ENCODE data around the gene PPM1H.

PPM1H gene

DNA sequence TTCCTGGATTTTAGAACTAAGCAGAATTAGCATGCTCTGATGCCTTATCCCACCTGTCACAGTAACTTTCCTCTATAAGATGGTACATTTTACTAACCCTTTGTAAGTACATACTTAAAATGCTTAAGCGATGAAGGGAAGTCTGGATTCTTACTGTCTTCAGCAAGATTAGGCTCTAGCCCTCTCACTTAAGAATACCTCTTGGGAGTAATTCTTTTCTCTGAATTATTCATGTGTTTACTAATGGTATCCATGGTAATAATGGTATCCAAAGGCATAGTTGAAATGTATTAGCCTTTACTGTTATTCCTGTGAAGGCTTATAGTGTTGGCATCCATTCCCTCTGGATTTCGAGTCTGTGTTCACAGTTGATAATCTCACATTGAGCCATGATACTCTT is 291.5 kb downstream of the PPM1H start:
- DNase-seq (ENCODE audit: low read depth), result peak; percentile 25
- TF ChIP-seq, protein P1, sequence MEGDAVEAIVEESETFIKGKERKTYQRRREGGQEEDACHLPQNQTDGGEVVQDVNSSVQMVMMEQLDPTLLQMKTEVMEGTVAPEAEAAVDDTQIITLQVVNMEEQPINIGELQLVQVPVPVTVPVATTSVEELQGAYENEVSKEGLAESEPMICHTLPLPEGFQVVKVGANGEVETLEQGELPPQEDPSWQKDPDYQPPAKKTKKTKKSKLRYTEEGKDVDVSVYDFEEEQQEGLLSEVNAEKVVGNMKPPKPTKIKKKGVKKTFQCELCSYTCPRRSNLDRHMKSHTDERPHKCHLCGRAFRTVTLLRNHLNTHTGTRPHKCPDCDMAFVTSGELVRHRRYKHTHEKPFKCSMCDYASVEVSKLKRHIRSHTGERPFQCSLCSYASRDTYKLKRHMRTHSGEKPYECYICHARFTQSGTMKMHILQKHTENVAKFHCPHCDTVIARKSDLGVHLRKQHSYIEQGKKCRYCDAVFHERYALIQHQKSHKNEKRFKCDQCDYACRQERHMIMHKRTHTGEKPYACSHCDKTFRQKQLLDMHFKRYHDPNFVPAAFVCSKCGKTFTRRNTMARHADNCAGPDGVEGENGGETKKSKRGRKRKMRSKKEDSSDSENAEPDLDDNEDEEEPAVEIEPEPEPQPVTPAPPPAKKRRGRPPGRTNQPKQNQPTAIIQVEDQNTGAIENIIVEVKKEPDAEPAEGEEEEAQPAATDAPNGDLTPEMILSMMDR (conservative IDR thresholded peaks at IDR 0.05; ENCODE audit: control insufficient read depth, insufficient read depth, low read depth, low read length), result no peak

DNA sequence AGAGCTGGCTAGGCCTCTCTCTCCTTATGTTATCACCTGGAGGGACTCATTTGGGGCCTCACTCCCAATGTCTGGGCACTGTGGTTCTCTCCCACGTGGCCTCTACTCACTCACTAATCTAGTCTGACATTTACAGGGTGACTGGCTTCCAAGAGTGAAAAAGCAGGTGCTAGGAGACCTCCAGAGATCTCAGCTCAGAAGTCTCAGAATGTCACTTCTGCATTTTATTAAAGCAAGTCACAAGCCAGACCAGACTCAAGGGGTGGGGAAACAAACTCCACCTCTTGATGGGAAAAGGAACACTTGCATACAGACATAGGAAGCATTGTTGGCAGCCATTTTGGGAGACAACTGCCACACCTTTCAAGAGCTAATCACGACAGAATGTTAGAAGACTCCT is 292.5 kb downstream of the PPM1H start:
- TF ChIP-seq, protein P1 (conservative IDR thresholded peaks at IDR 0.05; ENCODE audit: control insufficient read depth, insufficient read depth, low read depth, low read length), result no peak
- no peak overlapping the region for H3K4me3 ChIP-seq (ENCODE audit: control insufficient read depth, low read depth, low read length)
- DNase-seq (ENCODE audit: low read depth), result no peak

More for the DNA sequence above, 291.5 kb downstream of the PPM1H start:
- H3K4me3 ChIP-seq (ENCODE audit: control insufficient read depth, low read depth, low read length), result no peak overlapping the region

DNA sequence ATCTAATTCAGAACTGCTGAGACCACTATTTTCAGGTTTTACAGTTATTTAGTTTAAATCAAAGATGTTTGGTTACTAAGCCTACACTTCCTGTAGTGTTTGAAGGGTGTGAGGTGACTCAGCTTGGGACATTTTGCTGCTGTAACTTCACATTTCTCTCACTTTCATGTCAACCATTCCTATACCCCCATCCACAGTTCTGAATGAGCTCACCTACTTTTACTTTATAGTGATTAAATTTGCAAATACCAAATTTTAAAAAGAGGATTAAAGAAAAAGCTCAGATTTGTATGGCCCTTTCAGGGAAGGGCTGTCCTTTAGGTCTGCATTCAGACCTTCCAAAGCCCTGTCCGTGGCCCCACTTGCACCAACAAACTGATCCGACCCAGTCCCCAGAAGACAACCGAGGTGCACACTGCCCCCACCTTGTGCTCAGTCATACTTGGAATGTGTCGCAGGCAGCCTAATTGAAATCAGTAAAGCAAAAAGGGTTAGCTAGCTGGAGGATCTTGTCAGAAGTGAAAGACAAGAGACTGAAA is 294.0 kb downstream of the PPM1H start:
- no peak overlapping the region for H3K4me3 ChIP-seq (ENCODE audit: control insufficient read depth, low read depth, low read length)
- DNase-seq (ENCODE audit: low read depth), result peak; percentile 59

GRCh38 chr12:62637679-62638078 is 297.3 kb downstream of the PPM1H start:
- DNase-seq (ENCODE audit: low read depth), result no peak

More for the DNA sequence above, 294.0 kb downstream of the PPM1H start:
- TF ChIP-seq, protein P1 (conservative IDR thresholded peaks at IDR 0.05; ENCODE audit: control insufficient read depth, insufficient read depth, low read depth, low read length), result no peak

GRCh38 chr12:62635649-62636048 is 299.3 kb downstream of the PPM1H start:
- no peak for DNase-seq (ENCODE audit: low read depth)
- no peak overlapping the region for H3K4me3 ChIP-seq (ENCODE audit: control insufficient read depth, low read depth, low read length)
- TF ChIP-seq, protein P1 (conservative IDR thresholded peaks at IDR 0.05; ENCODE audit: control insufficient read depth, insufficient read depth, low read depth, low read length), result no peak

More at GRCh38 chr12:62637679-62638078, 297.3 kb downstream of the PPM1H start:
- no peak overlapping the region for H3K4me3 ChIP-seq (ENCODE audit: control insufficient read depth, low read depth, low read length)
- TF ChIP-seq, protein P1 (conservative IDR thresholded peaks at IDR 0.05; ENCODE audit: control insufficient read depth, insufficient read depth, low read depth, low read length), result no peak

DNA sequence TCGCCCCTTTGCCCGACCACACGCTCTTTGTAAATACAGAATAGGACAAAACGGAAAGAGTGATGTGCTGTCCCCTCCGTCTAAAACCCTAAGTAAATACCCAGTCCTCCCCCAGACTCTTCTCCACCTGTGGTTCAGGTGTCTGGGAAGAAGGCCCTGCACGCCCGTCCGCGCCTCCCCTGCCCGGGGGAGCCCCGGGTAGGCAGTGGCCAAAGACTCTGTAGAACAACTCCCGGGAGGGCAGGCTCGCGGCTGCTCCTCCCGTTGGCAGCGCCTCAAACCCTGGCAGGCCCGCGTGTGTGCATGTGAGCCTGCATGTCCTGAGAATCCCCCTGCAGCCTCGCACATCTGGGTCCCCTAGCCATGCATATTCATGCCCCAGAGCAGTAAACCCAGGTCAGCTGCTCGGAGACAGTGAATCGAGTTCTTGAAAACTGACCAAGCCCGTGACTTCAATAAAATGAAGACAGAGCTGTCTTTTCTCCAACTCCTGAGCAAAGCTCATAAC is 302.5 kb downstream of the PPM1H start:
- TF ChIP-seq, protein P1 (conservative IDR thresholded peaks at IDR 0.05; ENCODE audit: control insufficient read depth, insufficient read depth, low read depth, low read length), result no peak
- peak; percentile 56 for DNase-seq (ENCODE audit: low read depth)
- peak overlapping the region; percentile 53 for H3K4me3 ChIP-seq (ENCODE audit: control insufficient read depth, low read depth, low read length)
